Stimulated activated naive B cell treated with anti-CD40 and anti-IgM and Interleukin-4, amounts not matched to agents 10 μg/mL and 1 μg/mL and 100 μg/mL, for 72 hours (primary cell): ENCODE data around the gene MON1A.
"Not testable (repeated sequence)": the region's sequence is repeated elsewhere in the genome, so short reads cannot be mapped to it uniquely, and the experiment has no call there.

ENCODE experiments used
- ATAC-seq, 2 donors: fragments of 150-1000 bp; cut with Tn5 transposase; replicated peaks; 2 replicates each; pipeline ENCODE4 v1.10.0; 2021; ENCODE audit warnings: moderate library complexity in 1 of 2
- DNase-seq: peaks from one replicate; pipeline ENCODE4 v3.0.0; 2021
- H3K27ac Mint-ChIP-seq: one replicate; pipeline ENCODE4 v1.8.0; 2022; ENCODE audit warnings: mild to moderate bottlenecking, mixed read lengths
- H3K27me3 Mint-ChIP-seq, 2 donors: one replicate each; pipeline ENCODE4 v1.8.0; 2022; ENCODE audit warnings: mixed read lengths in 2 of 2
- H3K36me3 Mint-ChIP-seq, 2 donors: one replicate each; pipeline ENCODE4 v1.8.0; 2022; ENCODE audit warnings: mixed read lengths in 2 of 2, mild to moderate bottlenecking in 1 of 2
- H3K4me1 Mint-ChIP-seq, 2 donors: one replicate each; pipeline ENCODE4 v1.8.0; 2022; ENCODE audit warnings: mixed read lengths in 2 of 2, mild to moderate bottlenecking in 1 of 2
- H3K4me3 Mint-ChIP-seq, 2 donors: one replicate each; pipeline ENCODE4 v1.8.0; 2022; ENCODE audit warnings: mild to moderate bottlenecking in 2 of 2, mixed read lengths in 2 of 2, moderate library complexity in 1 of 2
- H3K9me3 Mint-ChIP-seq, 2 donors: one replicate each; pipeline ENCODE4 v1.8.0; 2022; ENCODE audit warnings: mixed read lengths in 2 of 2, mild to moderate bottlenecking in 1 of 2

MON1A gene

DNA sequence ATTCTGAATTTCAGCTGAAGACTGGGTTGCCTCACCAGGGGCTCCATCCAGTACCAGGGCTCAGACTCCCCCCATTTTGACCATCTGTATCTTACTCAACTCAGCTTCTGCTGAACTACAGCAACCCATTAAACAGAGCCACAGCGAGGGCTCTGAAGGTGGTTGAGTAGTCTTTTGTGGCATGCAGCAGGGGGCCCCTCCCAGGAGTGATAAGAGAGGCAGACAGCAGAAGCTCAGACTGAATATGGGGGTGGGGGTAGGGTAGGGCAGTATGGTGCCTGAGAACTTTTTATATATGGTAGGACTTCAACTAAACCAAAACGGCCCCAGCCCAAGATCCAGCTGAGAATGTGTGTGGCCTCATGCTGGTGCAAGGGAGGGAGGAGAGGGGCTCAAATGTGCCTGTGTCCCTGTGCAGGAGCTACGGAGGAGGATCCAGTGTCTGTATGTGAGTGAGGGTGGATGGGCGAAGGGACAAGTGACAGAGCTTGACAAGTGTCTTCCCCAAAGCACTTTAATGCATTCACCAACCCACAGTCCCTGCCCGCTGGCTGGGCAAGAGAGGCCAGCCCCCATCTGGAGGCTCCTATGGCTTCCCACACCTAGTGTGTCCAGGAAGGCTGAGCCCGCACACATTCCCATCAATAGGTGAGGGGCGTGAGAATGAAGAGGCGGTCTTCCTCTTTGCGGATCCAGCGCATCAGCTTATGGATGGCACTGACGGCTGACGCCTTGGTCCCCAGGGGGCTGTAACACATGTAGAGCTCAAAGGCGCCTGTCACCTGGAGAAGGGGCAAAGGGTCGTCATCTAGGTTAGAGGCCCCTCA is 21.0 kb downstream of the MON1A start:
- H3K4me1 Mint-ChIP-seq, result peaks cover 17 to 23% of the 10 kb centered on the region in 2 donors
- no peak for ATAC-seq
- no peaks in the 10 kb centered on the region for H3K27me3 Mint-ChIP-seq
- peaks cover 23 to 30% of the 10 kb centered on the region in 2 donors for H3K36me3 Mint-ChIP-seq
- H3K9me3 Mint-ChIP-seq, result no peaks in the 10 kb centered on the region
- H3K27ac Mint-ChIP-seq, result no peak overlapping the region
- DNase-seq, result no peak
- H3K4me3 Mint-ChIP-seq, result no peak overlapping the region

DNA sequence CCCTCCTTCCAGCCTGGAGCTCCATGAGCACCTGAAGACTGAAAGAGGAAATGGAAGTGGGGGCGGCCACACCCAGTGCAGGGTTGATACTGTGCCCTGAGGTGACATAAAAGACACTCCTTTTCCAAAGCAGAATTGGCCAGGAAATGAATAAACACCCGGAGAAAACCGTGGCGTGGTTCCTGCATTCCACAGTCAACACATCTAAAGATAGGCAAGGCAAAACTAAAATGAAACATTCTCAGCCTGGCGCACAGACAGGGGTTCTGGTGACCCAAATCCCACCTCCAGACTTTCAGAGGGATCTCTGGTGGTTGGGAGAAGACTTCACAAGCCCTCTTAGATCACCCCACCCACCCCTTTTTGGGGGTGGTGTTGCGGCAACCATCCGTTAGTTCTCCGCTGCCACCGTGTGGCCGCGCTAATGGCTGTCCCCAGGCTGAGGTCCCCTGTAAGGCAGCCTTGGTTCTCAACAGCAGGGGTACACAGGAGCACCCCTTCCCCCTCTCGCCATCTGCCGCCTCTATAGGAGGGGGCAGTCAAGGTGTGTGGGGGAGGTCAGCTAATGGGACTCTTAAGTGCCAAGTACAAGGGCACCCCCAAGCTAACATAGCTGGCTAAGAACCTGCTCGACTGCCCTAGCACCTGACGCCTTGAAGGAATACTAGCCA is 23.4 kb downstream of the MON1A start:
- Mint-ChIP-seq H3K4me3 (peak overlapping the region in 1 of 2 donors; percentile 59), H3K27ac (peak overlapping the region; percentile 81)

GRCh38 chr3:49904448-49904847 is 25.2 kb downstream of the MON1A start:
- not testable (repeated sequence) for H3K27me3 Mint-ChIP-seq

More for the DNA sequence above, 23.4 kb downstream of the MON1A start:
- peak; percentile 15 for DNase-seq
- H3K36me3 Mint-ChIP-seq, result peaks cover 13 to 14% of the 10 kb centered on the region in 2 donors
- peaks cover 19 to 23% of the 10 kb centered on the region in 2 donors for H3K4me1 Mint-ChIP-seq
- no peaks in the 10 kb centered on the region for H3K27me3 Mint-ChIP-seq
- H3K9me3 Mint-ChIP-seq, result no peaks in the 10 kb centered on the region
- ATAC-seq, result peak; percentile 55 to 57

GRCh38 chr3:49903451-49904424 is 25.9 kb downstream of the MON1A start, which contains the start of gene MST1R:
TSS of gene MST1R (minus strand) at chr3:49903873. CDS start at chr3:49903609, 264 bp downstream.
- H3K27me3 Mint-ChIP-seq, result no peaks in the 10 kb centered on the region
- H3K4me3 Mint-ChIP-seq, result peak within 1 kb of the TSS; percentile 80 to 86
- H3K4me1 Mint-ChIP-seq, result peaks cover 19 to 23% of the 10 kb centered on the region in 2 donors
- peaks cover 0 to 3% of the 10 kb centered on the region in 2 donors for H3K36me3 Mint-ChIP-seq
- ATAC-seq (peak; percentile 95 to 97), DNase-seq (peak; percentile 64)
- H3K27ac Mint-ChIP-seq, result peak within 1 kb of the TSS; percentile 85
- H3K9me3 Mint-ChIP-seq, result no peaks in the 10 kb centered on the region

More at GRCh38 chr3:49904448-49904847, 25.2 kb downstream of the MON1A start:
- Mint-ChIP-seq H3K4me1 (peaks cover 19 to 23% of the 10 kb centered on the region in 2 donors), H3K4me3 (peak overlapping the region; percentile 80 to 86)
- not testable (repeated sequence) for H3K27ac Mint-ChIP-seq, DNase-seq, ATAC-seq, H3K9me3 Mint-ChIP-seq, H3K36me3 Mint-ChIP-seq

DNA sequence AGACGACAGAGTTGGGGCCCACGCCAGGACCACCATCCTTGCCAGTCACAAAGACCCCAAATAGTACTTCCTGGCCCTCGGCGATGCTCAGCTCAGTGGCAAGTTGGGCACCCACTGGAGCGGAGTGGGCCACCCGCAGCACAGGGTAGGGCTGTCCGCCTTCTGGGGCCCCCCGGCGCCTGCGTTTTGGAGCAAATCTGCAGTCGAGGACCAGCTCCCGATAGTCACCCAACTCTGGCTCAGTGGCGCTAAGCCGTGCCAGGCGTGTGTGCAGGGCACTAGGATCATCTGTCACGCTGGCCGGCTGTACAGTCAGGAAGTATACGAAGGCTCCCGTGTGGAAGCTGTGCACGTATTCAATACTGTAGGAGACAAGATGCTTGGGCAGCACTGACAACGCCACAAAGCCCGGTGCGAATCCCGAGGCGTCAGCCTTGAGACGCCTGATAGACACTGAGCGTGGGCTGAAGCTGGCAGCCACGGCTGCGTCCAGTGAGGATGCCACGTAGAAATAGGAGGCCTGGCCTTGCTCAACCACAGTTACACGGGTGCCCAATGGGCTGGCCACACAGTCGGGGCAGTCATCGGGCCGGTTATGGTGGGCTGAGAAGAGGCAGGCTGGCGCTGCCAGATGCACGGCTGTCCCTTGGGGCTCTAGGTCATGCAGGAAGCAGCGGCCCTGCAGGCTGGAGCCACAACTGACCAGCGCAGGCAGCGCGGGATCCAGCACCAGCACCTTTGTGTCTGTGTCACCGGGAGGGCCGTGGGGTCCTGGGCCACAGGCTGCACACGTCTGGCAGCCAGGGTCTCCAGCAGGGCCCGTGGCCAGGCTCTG is 26.9 kb downstream of the MON1A start:
- Mint-ChIP-seq H3K27ac (no peak overlapping the region), H3K4me3 (no peak overlapping the region), H3K9me3 (no peaks in the 10 kb centered on the region), H3K36me3 (peaks cover 0 to 3% of the 10 kb centered on the region in 2 donors), H3K4me1 (peaks cover 19 to 23% of the 10 kb centered on the region in 2 donors), H3K27me3 (no peaks in the 10 kb centered on the region)
- no peak for DNase-seq
- ATAC-seq, result no peak

- Mint-ChIP-seq H3K4me3 (no peak overlapping the region), H3K9me3 (no peaks in the 10 kb centered on the region), H3K36me3 (peaks cover 0 to 3% of the 10 kb centered on the region in 2 donors), H3K27ac (peak overlapping the region; percentile 20), H3K27me3 (no peaks in the 10 kb centered on the region), H3K4me1 (peaks cover 16 to 22% of the 10 kb centered on the region in 2 donors)
- DNase-seq, result no peak
- no peak for ATAC-seq
Observed at GRCh38 chr3:49901366-49902339, 28.0 kb downstream of the MON1A start.

GRCh38 chr3:49900491-49901153 is 29.0 kb downstream of the MON1A start:
- Mint-ChIP-seq H3K27ac (no peak overlapping the region), H3K27me3 (no peaks in the 10 kb centered on the region), H3K36me3 (peaks cover 0 to 3% of the 10 kb centered on the region in 2 donors), H3K4me1 (peaks cover 9 to 11% of the 10 kb centered on the region in 2 donors), H3K9me3 (no peaks in the 10 kb centered on the region), H3K4me3 (no peak overlapping the region)
- DNase-seq (no peak), ATAC-seq (no peak)

DNA sequence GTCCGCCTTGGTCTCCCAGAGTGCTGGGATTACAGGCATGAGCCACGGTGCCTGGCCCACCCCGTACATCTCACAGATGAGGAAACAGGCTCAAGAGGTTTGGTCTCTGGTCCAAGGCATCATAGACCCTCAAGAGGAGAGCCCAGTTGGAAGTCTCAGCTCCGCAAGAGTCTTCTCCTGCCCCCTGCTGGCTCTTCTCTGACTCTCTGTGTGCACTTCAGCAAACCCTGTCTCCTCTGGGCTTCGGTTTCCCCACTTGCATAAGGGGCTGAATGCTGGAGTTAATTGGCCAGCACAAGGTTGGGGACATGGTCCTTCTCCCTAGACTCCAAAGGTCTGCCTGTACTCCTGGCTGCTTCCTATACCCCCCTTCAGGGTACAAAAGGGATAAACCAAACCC is 29.8 kb downstream of the MON1A start:
- no peaks in the 10 kb centered on the region for H3K27me3 Mint-ChIP-seq
- H3K9me3 Mint-ChIP-seq, result no peaks in the 10 kb centered on the region
- H3K4me3 Mint-ChIP-seq, result no peak overlapping the region
- H3K4me1 Mint-ChIP-seq, result peaks cover 6 to 7% of the 10 kb centered on the region in 2 donors
- no peak overlapping the region for H3K27ac Mint-ChIP-seq
- H3K36me3 Mint-ChIP-seq, result peaks cover 0 to 3% of the 10 kb centered on the region in 2 donors
- DNase-seq, result no peak
- no peak for ATAC-seq

DNA sequence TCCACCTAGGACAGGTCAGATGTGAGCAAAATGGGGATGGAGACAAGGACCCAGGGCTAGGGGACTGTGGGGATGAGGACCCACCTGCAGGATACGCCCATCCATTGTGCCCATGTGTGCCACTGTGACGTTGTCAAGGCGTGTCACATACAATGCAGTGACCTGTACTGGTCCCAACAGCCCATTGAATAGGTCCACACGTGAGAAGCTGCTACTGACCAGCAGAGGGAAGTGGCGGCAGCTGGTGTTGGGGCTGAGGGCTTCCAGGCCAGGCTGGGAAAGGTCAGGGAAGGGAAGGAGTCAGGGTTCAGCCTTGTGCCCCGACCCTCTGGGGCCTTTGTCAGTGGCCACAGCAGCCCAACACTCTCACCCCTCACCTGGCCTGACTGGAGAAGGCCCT is 30.6 kb downstream of the MON1A start:
- H3K27ac Mint-ChIP-seq, result no peak overlapping the region
- H3K9me3 Mint-ChIP-seq, result no peaks in the 10 kb centered on the region
- no peak overlapping the region for H3K4me3 Mint-ChIP-seq
- peaks cover 0 to 2% of the 10 kb centered on the region in 2 donors for H3K36me3 Mint-ChIP-seq
- DNase-seq, result no peak
- H3K4me1 Mint-ChIP-seq, result peaks cover 3 to 4% of the 10 kb centered on the region in 2 donors
- no peaks in the 10 kb centered on the region for H3K27me3 Mint-ChIP-seq
- no peak for ATAC-seq

GRCh38 chr3:49896345-49896744 is 33.3 kb downstream of the MON1A start:
- no peak for ATAC-seq
- H3K4me1 Mint-ChIP-seq, result peaks cover 0 to under 1% of the 10 kb centered on the region in 2 donors
- no peaks in the 10 kb centered on the region for H3K27me3 Mint-ChIP-seq
- H3K4me3 Mint-ChIP-seq, result no peak overlapping the region
- DNase-seq, result no peak
- H3K36me3 Mint-ChIP-seq, result no peaks in the 10 kb centered on the region
- no peak overlapping the region for H3K27ac Mint-ChIP-seq
- H3K9me3 Mint-ChIP-seq, result no peaks in the 10 kb centered on the region

DNA sequence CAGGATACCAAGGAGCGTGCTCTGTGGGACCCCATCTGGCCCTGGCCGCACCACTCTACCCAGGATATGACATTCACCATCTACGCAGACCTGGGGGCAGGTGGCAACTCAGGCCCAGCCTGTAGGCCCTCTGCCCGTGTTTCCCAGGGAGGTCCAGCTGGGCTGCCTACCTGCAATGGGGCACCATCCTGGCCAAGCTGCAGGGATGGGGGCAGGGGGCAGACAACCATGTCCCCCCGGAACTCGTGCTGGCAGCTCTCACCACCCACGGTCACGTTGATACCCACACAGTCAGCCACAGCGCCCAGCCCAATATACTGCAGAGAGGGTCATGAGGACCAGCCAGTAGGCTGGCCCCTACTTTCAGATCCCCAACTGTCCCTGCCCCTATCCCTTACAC is 33.8 kb downstream of the MON1A start:
- Mint-ChIP-seq H3K4me1 (no peaks in the 10 kb centered on the region), H3K4me3 (no peak overlapping the region), H3K27ac (no peak overlapping the region), H3K27me3 (no peaks in the 10 kb centered on the region), H3K9me3 (no peaks in the 10 kb centered on the region), H3K36me3 (no peaks in the 10 kb centered on the region)
- no peak for ATAC-seq
- no peak for DNase-seq

DNA sequence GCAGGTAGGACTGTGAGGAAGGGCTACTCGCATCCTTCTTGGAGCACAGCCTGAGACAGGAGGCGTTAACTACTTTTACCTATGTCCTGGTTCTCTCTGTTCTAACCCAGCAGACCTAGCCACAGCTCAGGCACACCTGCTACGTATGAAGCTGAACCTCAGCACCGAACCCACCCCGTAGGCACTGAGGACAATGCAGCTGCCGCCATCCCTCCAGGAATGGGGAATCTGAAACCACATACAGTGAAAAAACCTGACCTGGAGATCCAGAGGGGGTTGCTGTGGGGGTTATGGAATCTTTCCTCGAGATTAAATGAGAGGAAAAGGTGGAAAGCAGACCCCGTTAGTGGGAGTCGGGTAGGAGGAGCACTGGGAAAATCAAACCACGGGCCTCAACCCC is 40.3 kb downstream of the MON1A start:
- Mint-ChIP-seq H3K9me3 (no peaks in the 10 kb centered on the region), H3K36me3 (no peaks in the 10 kb centered on the region), H3K4me1 (no peaks in the 10 kb centered on the region), H3K27me3 (no peaks in the 10 kb centered on the region), H3K4me3 (no peak overlapping the region), H3K27ac (no peak overlapping the region)
- ATAC-seq (no peak), DNase-seq (no peak)
